GM12878 (cell line): ENCODE measurements around the gene DGKQ. TPM values are rescaled to one million over a fixed set of nuclear protein-coding genes. Genes with fewer than 3 reads are reported as not detected.

Experiments
- ATAC-seq: fragments of 200-7000 bp; cut with Tn5 transposase; 3 replicates; pipeline ENCODE4 v1.9.1; 2020; ENCODE audit warnings: mild to moderate bottlenecking, moderate library complexity
- BruUV-seq: library from RNA; stranded (reverse); fragments of 400-500 nt; replicated peaks from 2 replicates; lab custom pipeline; 2021; lab: Mats Ljungman, UMichigan
- CTCF ChIA-PET: fragments of 300-600 bp; sonication (Branson Sonifier 250); formaldehyde crosslinking; extraction: SDS; loops from one replicate; lab custom pipeline; 2021; ENCODE audit warnings: inconsistent platforms; lab: Yijun Ruan, JAX
- POLR2A ChIA-PET: fragments of 350-600 bp; formaldehyde crosslinking; extraction: SDS; loops from one replicate; lab custom pipeline; 2021; ENCODE audit warnings: inconsistent platforms; lab: Charles Lee
- RAD21 ChIA-PET: fragments of 300-600 bp; sonication (Branson Sonifier 250); formaldehyde crosslinking; loops from one replicate; lab custom pipeline; 2023; ENCODE audit warnings: antibody characterized with exemption; ENCODE audit not compliant: unreplicated experiment; lab: Charles Lee
- SMC1A ChIA-PET: fragments of 300-600 bp; sonication (Branson Sonifier 250); formaldehyde crosslinking; loops from one replicate; lab custom pipeline; 2023; ENCODE audit not compliant: unreplicated experiment, uncharacterized antibody; lab: Charles Lee
- DNase-seq: peaks from one replicate; pipeline ENCODE4 v3.0.0-alpha.2; 2011; ENCODE audit warnings: low read depth, low spot score
- FAIRE-seq: peaks from 3 replicates; lab custom pipeline; 2011; peaks lifted over from hg19 to GRCh38; lab: Jason Lieb, UNC
- H2AFZ ChIP-seq: 2 replicates; pipeline ENCODE4 v1.6.0; 2011; ENCODE audit warnings: low read depth, low read length, control low read depth; ENCODE audit not compliant: control insufficient read depth
- H3K27ac ChIP-seq: 2 replicates; pipeline ENCODE4 v1.5.1; 2011; ENCODE audit warnings: control low read depth; ENCODE audit not compliant: control insufficient read depth, insufficient read depth
- H3K27me3 ChIP-seq, 2 experiments: replicated peaks in 1 of 2; 2 replicates each; pipeline versions ENCODE4 v1.6.0 to v1.6.1; 2011; ENCODE audit warnings: low read length in 1 of 2; ENCODE audit not compliant: control insufficient read depth in 2 of 2, insufficient read depth in 2 of 2
- H3K36me3 ChIP-seq, 2 experiments: 2 replicates each; pipeline ENCODE4 v1.5.1; 2011; ENCODE audit warnings: low read length in 1 of 2; ENCODE audit not compliant: control insufficient read depth in 2 of 2, insufficient read depth in 2 of 2
- H3K4me1 ChIP-seq: 2 replicates; pipeline ENCODE4 v1.6.1; 2011; ENCODE audit warnings: mild to moderate bottlenecking, low read length, moderate library complexity, mixed read lengths; ENCODE audit not compliant: control insufficient read depth, insufficient read depth
- H3K4me2 ChIP-seq: 2 replicates; pipeline ENCODE4 v1.6.0; 2011; ENCODE audit warnings: control low read depth; ENCODE audit not compliant: control insufficient read depth, insufficient read depth
- H3K4me3 ChIP-seq: fragments of 200-600 bp; sonication (generic); 2 replicates; pipeline ENCODE4 v1.5.1; 2016
- H3K79me2 ChIP-seq: 2 replicates; pipeline ENCODE4 v1.6.0; 2011; ENCODE audit warnings: low read length; ENCODE audit not compliant: control insufficient read depth, insufficient read depth
- H3K9ac ChIP-seq: 2 replicates; pipeline ENCODE4 v1.8.0; 2011; ENCODE audit warnings: low read length, control low read depth, mixed read lengths; ENCODE audit not compliant: control insufficient read depth, insufficient read depth
- H3K9me3 ChIP-seq: replicated peaks from 3 replicates; pipeline ENCODE4 v1.5.1; 2011; ENCODE audit warnings: mild to moderate bottlenecking, low read length; ENCODE audit not compliant: control insufficient read depth, insufficient read depth
- H4K20me1 ChIP-seq: 2 replicates; pipeline ENCODE4 v1.6.0; 2011; ENCODE audit not compliant: control insufficient read depth, insufficient read depth
- BCL11A ChIP-seq: IDR thresholded peaks from 2 replicates; pipeline ENCODE4 v1.6.1; 2011; ENCODE audit warnings: low read depth, low read length
- CREM ChIP-seq: IDR thresholded peaks from 2 replicates; pipeline ENCODE4 v1.6.1; 2014; ENCODE audit warnings: antibody characterized with exemption, low read depth
- KDM1A ChIP-seq: fragments of 200-600 bp; sonication (generic); IDR thresholded peaks from 2 replicates; pipeline ENCODE4 v1.6.1; 2016; ENCODE audit warnings: borderline replicate concordance
- MTA3 ChIP-seq: IDR thresholded peaks from 2 replicates; pipeline ENCODE4 v1.6.1; 2012; ENCODE audit warnings: low read length, inconsistent platforms, borderline replicate concordance
- PAX5 ChIP-seq: IDR thresholded peaks from 2 replicates; pipeline ENCODE4 v1.6.1; 2011; ENCODE audit warnings: low read depth, low read length, borderline replicate concordance
- POLR2AphosphoS5 ChIP-seq: IDR thresholded peaks from 2 replicates; pipeline ENCODE4 v1.6.1; 2011; ENCODE audit warnings: mild to moderate bottlenecking, low read length, inconsistent platforms
- SMAD5 ChIP-seq: IDR thresholded peaks from 2 replicates; pipeline ENCODE4 v1.6.1; 2016; ENCODE audit warnings: antibody characterized with exemption, low read depth
- SP1 ChIP-seq: IDR thresholded peaks from one replicate; pipeline ENCODE4 v1.6.1; 2011; ENCODE audit warnings: low read depth, low read length
- SREBF2 ChIP-seq: IDR thresholded peaks from 2 replicates; pipeline ENCODE4 v1.6.1; 2012; ENCODE audit warnings: mild to moderate bottlenecking, low read length
- TCF12 ChIP-seq: IDR thresholded peaks from 2 replicates; pipeline ENCODE4 v1.6.1; 2011; ENCODE audit warnings: low read depth, mild to moderate bottlenecking, low read length
- YBX1 ChIP-seq: fragments of 450-650 bp; IDR thresholded peaks from 2 replicates; pipeline ENCODE4 v1.6.1; 2016; ENCODE audit warnings: antibody characterized with exemption
- ZNF217 ChIP-seq: fragments of 450-650 bp; IDR thresholded peaks from 2 replicates; pipeline ENCODE4 v1.6.1; 2017; ENCODE audit warnings: antibody characterized with exemption, mild to moderate bottlenecking
- WGBS: methylation state at CpG from one replicate; pipeline ENCODE4 v1.1.6; 2016; ENCODE audit warnings: low lambda C conversion rate; ENCODE audit not compliant: insufficient replicate concordance, insufficient coverage; ENCODE audit errors: missing lambda C conversion rate; 5-methylcytosine and 5-hydroxymethylcytosine counted together
- in situ Hi-C: fragments of 300-500 bp; cut with MboI; formaldehyde crosslinking; loops from 9 replicates; pipeline ENCODE4 v1.14.3; 2018; ENCODE audit warnings: mixed read lengths
- intact Hi-C: fragments of 100-400 bp; cut with micrococcal nuclease; formaldehyde crosslinking; loops from one replicate; pipeline ENCODE4 v1.14.2; 2022; ENCODE audit not compliant: unreplicated experiment
- polyA plus RNA-seq, 11 experiments: library from polyadenylated mRNA; depleted of rRNA in 4 of 11; unstranded in 6 of 11; stranded (reverse) in 5 of 11; fragments of >200 nt; fragmentation: Nextera tagmentation in 4 of 11; fragmentation: Illumina TruSeq in 1 of 11; extraction: Ambion mirVana in 4 of 11; extraction: Trizol in 1 of 11; gene quantifications; 1 replicate in 1 of 11; 2 replicates in 10 of 11; pipeline versions ENCODE4 v1.2.1 to v1.2.3, GENCODE V29; 2011 to 2016; ENCODE audit warnings: inconsistent platforms in 2 of 11, missing spikeins in 2 of 11, low read depth in 1 of 11
- total RNA-seq, 4 experiments: library from RNA; depleted of rRNA in 3 of 4; stranded (reverse); fragments of >200 nt in 3 of 4; fragmentation: Illumina TruSeq in 1 of 4; extraction: Trizol in 1 of 4; gene quantifications; 2 replicates each; pipeline versions ENCODE4 v1.2.1 to v1.2.3, GENCODE V29; 2013 to 2021
- TF ChIP-seq, protein P1 (sequence below): IDR thresholded peaks from 2 replicates; pipeline ENCODE4 v1.6.1; 2012; ENCODE audit warnings: improper control_type of control experiment, low read depth, low read length; ENCODE audit not compliant: insufficient replicate concordance
- TF ChIP-seq, protein P2 (sequence below): fragments of 450-650 bp; IDR thresholded peaks from 2 replicates; pipeline ENCODE4 v1.6.1; 2017; ENCODE audit warnings: mild to moderate bottlenecking, moderate library complexity

The DGKQ gene
- total and polyA plus RNA-seq, 10 of the 15 experiments (the other 5 are each of a cell fraction or from before 2014, with no cell fraction given): 0.11 to 10.5 (median 1.4) TPM

DNA sequence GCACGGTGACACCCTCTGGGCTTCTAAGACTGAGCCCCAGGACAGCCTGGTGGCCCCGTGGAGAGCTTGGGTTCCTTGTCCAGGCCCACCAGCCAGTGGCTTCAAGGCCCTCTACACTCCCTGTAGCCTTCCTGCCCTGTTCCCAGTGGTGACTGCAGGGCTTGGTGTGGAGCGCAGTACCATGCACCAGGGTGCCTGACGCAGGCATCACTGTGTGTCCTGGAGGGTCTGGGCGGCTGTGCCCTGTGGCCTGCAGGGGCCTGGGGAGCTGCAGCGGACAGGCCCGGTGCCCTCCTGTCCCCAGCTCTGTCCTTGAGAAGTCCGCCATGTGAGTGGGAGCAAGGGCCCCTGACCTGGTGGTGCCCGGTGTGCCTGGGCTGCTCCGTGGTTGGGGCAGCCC is 42.4 kb upstream of the DGKQ start:
- Histone ChIP-seq H4K20me1 (no peaks in the 10 kb centered on the region; the same call in 1 of the 2 replicates), H3K36me3 (no peaks in the 10 kb centered on the region), H3K27ac (no peak overlapping the region), H2AFZ (no peak overlapping the region), H3K4me1 (no peaks in the 10 kb centered on the region; the same call in 1 of the 2 replicates), H3K27me3 (no peaks in the 10 kb centered on the region; a peak in 1 of 4 replicates), H3K4me3 (no peak overlapping the region), H3K79me2 (no peaks in the 10 kb centered on the region), H3K9ac (no peak overlapping the region), H3K9me3 (no peaks in the 10 kb centered on the region), H3K4me2 (no peak overlapping the region)
- ATAC-seq (no peak), DNase-seq (no peak), FAIRE-seq (no peak)
- POLR2A ChIA-PET: no interaction called here
- 58% methylated on average over 10 of the region's 10 CpGs for WGBS
- in situ Hi-C loops: no loop called here
- CTCF ChIA-PET: no interaction called here
- SMC1A ChIA-PET: no interaction called here
- no TSS peak for BruUV-seq
- intact Hi-C loops: no loop called here
- TF ChIP-seq, protein P1, sequence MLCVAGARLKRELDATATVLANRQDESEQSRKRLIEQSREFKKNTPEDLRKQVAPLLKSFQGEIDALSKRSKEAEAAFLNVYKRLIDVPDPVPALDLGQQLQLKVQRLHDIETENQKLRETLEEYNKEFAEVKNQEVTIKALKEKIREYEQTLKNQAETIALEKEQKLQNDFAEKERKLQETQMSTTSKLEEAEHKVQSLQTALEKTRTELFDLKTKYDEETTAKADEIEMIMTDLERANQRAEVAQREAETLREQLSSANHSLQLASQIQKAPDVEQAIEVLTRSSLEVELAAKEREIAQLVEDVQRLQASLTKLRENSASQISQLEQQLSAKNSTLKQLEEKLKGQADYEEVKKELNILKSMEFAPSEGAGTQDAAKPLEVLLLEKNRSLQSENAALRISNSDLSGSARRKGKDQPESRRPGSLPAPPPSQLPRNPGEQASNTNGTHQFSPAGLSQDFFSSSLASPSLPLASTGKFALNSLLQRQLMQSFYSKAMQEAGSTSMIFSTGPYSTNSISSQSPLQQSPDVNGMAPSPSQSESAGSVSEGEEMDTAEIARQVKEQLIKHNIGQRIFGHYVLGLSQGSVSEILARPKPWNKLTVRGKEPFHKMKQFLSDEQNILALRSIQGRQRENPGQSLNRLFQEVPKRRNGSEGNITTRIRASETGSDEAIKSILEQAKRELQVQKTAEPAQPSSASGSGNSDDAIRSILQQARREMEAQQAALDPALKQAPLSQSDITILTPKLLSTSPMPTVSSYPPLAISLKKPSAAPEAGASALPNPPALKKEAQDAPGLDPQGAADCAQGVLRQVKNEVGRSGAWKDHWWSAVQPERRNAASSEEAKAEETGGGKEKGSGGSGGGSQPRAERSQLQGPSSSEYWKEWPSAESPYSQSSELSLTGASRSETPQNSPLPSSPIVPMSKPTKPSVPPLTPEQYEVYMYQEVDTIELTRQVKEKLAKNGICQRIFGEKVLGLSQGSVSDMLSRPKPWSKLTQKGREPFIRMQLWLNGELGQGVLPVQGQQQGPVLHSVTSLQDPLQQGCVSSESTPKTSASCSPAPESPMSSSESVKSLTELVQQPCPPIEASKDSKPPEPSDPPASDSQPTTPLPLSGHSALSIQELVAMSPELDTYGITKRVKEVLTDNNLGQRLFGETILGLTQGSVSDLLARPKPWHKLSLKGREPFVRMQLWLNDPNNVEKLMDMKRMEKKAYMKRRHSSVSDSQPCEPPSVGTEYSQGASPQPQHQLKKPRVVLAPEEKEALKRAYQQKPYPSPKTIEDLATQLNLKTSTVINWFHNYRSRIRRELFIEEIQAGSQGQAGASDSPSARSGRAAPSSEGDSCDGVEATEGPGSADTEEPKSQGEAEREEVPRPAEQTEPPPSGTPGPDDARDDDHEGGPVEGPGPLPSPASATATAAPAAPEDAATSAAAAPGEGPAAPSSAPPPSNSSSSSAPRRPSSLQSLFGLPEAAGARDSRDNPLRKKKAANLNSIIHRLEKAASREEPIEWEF: no peak
- TF ChIP-seq, protein P2, sequence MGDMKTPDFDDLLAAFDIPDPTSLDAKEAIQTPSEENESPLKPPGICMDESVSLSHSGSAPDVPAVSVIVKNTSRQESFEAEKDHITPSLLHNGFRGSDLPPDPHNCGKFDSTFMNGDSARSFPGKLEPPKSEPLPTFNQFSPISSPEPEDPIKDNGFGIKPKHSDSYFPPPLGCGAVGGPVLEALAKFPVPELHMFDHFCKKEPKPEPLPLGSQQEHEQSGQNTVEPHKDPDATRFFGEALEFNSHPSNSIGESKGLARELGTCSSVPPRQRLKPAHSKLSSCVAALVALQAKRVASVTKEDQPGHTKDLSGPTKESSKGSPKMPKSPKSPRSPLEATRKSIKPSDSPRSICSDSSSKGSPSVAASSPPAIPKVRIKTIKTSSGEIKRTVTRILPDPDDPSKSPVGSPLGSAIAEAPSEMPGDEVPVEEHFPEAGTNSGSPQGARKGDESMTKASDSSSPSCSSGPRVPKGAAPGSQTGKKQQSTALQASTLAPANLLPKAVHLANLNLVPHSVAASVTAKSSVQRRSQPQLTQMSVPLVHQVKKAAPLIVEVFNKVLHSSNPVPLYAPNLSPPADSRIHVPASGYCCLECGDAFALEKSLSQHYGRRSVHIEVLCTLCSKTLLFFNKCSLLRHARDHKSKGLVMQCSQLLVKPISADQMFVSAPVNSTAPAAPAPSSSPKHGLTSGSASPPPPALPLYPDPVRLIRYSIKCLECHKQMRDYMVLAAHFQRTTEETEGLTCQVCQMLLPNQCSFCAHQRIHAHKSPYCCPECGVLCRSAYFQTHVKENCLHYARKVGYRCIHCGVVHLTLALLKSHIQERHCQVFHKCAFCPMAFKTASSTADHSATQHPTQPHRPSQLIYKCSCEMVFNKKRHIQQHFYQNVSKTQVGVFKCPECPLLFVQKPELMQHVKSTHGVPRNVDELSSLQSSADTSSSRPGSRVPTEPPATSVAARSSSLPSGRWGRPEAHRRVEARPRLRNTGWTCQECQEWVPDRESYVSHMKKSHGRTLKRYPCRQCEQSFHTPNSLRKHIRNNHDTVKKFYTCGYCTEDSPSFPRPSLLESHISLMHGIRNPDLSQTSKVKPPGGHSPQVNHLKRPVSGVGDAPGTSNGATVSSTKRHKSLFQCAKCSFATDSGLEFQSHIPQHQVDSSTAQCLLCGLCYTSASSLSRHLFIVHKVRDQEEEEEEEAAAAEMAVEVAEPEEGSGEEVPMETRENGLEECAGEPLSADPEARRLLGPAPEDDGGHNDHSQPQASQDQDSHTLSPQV: no peak
- no peak for TF ChIP-seq MTA3
- no peak for TF ChIP-seq POLR2AphosphoS5
- no peak for TF ChIP-seq YBX1
- TF ChIP-seq KDM1A: no peak
- TF ChIP-seq PAX5: no peak
- TF ChIP-seq BCL11A: no peak
- TF ChIP-seq SMAD5: no peak
- no peak for TF ChIP-seq CREM
- no peak for TF ChIP-seq ZNF217
- no peak for TF ChIP-seq SREBF2
- TF ChIP-seq TCF12: no peak
- TF ChIP-seq SP1: no peak
- RAD21 ChIA-PET: no interaction called here
